H1 (cell line): ENCODE results near the gene ALKBH3. TPM values are rescaled to one million over a fixed set of nuclear protein-coding genes. Genes with fewer than 3 reads are reported as not detected.

Experiments used
- CTCF ChIA-PET: fragments of 300-600 bp; sonication (Branson Sonifier 250); formaldehyde crosslinking; loops from one replicate; lab custom pipeline; 2021; ENCODE audit not compliant: partially characterized antibody; lab: Charles Lee
- POLR2A ChIA-PET: fragments of 300-600 bp; sonication (Branson Sonifier 250); formaldehyde crosslinking; loops from one replicate; lab custom pipeline; 2021; ENCODE audit warnings: inconsistent platforms; ENCODE audit not compliant: partially characterized antibody; lab: Charles Lee
- DNase-seq, 2 experiments: peaks; one replicate each; pipeline versions ENCODE4 v3.0.0 to v3.0.0-alpha.2; 2010 to 2022; ENCODE audit warnings: low spot score in 2 of 2, low read depth in 1 of 2, mixed read lengths in 1 of 2
- FAIRE-seq: peaks from 2 replicates; lab custom pipeline; 2011; peaks lifted over from hg19 to GRCh38; lab: Jason Lieb, UNC
- H2AFZ ChIP-seq: 2 replicates; pipeline ENCODE4 v1.8.1; 2012; ENCODE audit warnings: low read length, inconsistent platforms
- H2AK5ac ChIP-seq: 2 replicates; pipeline ENCODE4 v1.6.1; 2013; ENCODE audit warnings: low read depth, low read length
- H2BK120ac ChIP-seq: replicated peaks from 2 replicates; pipeline ENCODE3; 2013; ENCODE audit warnings: low read depth, low read length, inconsistent platforms
- H2BK12ac ChIP-seq: 2 replicates; pipeline ENCODE4 v1.6.1; 2013; ENCODE audit warnings: low read depth, low read length
- H2BK15ac ChIP-seq: 2 replicates; pipeline ENCODE4 v1.6.1; 2013; ENCODE audit warnings: low read length
- H2BK20ac ChIP-seq: 2 replicates; pipeline ENCODE4 v1.6.1; 2013; ENCODE audit warnings: low read length
- H2BK5ac ChIP-seq: 2 replicates; pipeline ENCODE4 v1.6.1; 2013; ENCODE audit warnings: low read depth, low read length
- H3K14ac ChIP-seq: 2 replicates; pipeline ENCODE4 v1.6.1; 2013; ENCODE audit warnings: inconsistent platforms; ENCODE audit not compliant: insufficient read length
- H3K18ac ChIP-seq: 2 replicates; pipeline ENCODE4 v1.6.1; 2013; ENCODE audit warnings: low read length; ENCODE audit errors: extremely low read depth
- H3K23ac ChIP-seq: 2 replicates; pipeline ENCODE4 v1.6.1; 2013; ENCODE audit warnings: inconsistent platforms; ENCODE audit not compliant: insufficient read length
- H3K23me2 ChIP-seq: 2 replicates; pipeline ENCODE4 v1.6.1; 2013; ENCODE audit warnings: low read depth, low read length
- H3K27ac ChIP-seq: 2 replicates; pipeline ENCODE4 v1.6.1; 2011; ENCODE audit warnings: low read depth, low read length, inconsistent platforms
- H3K27me3 ChIP-seq, 4 experiments: replicated peaks in 1 of 4; 1 replicate in 1 of 4; 2 replicates in 3 of 4; pipeline versions ENCODE4 v1.6.1 to v1.8.1; 2011 to 2013; ENCODE audit warnings: low read length in 3 of 4, mild to moderate bottlenecking in 3 of 4, inconsistent platforms in 2 of 4, mixed read lengths in 2 of 4, moderate library complexity in 1 of 4; ENCODE audit not compliant: control insufficient read depth in 3 of 4, insufficient read depth in 3 of 4; ENCODE audit errors: extremely low read depth in 1 of 4
- H3K36me3 ChIP-seq, 4 experiments: 2 replicates each; pipeline versions ENCODE4 v1.6.1 to v1.8.1; 2011 to 2013; ENCODE audit warnings: mild to moderate bottlenecking in 4 of 4, low read length in 3 of 4, moderate library complexity in 2 of 4, control low read depth in 1 of 4, inconsistent platforms in 1 of 4; ENCODE audit not compliant: insufficient read depth in 4 of 4, control insufficient read depth in 2 of 4
- H3K4ac ChIP-seq: replicated peaks from 2 replicates; pipeline ENCODE3; 2013; ENCODE audit warnings: low read length, low read depth, mixed read lengths, inconsistent platforms; ENCODE audit not compliant: insufficient read length
- H3K4me1 ChIP-seq, 4 experiments: replicated peaks in 1 of 4; 1 replicate in 1 of 4; 2 replicates in 3 of 4; pipeline versions ENCODE4 v1.6.1 to v1.8.1; 2011 to 2013; ENCODE audit warnings: low read length in 3 of 4, inconsistent platforms in 2 of 4, mixed read lengths in 1 of 4; ENCODE audit not compliant: insufficient read depth in 4 of 4, control insufficient read depth in 3 of 4
- H3K4me2 ChIP-seq, 2 experiments: 2 replicates each; pipeline versions ENCODE4 v1.6.1 to v1.8.1; 2011 to 2013; ENCODE audit warnings: low read depth in 2 of 2, low read length in 2 of 2, control low read depth in 1 of 2, inconsistent platforms in 1 of 2, mild to moderate bottlenecking in 1 of 2; ENCODE audit not compliant: insufficient read depth in 1 of 2
- H3K4me3 ChIP-seq, 4 experiments: fragments of 200-600, 300-600 bp in 1 of 4; sonication (generic), shearing (Covaris generic), sonication (Bioruptor Twin) in 1 of 4; 2 replicates each; pipeline versions ENCODE4 v1.5.1 to v1.8.1; 2011 to 2016; ENCODE audit warnings: low read length in 4 of 4, low read depth in 3 of 4, control low read depth in 2 of 4, inconsistent platforms in 2 of 4, mild to moderate bottlenecking in 2 of 4, mixed read lengths in 1 of 4, moderate library complexity in 1 of 4; ENCODE audit not compliant: insufficient read depth in 2 of 4; ENCODE audit errors: extremely low read depth in 1 of 4
- H3K56ac ChIP-seq: replicated peaks from 2 replicates; pipeline ENCODE3; 2013; ENCODE audit warnings: low read depth, mild to moderate bottlenecking, mixed read lengths, low read length, inconsistent platforms; ENCODE audit not compliant: insufficient read length
- H3K79me1 ChIP-seq: 2 replicates; pipeline ENCODE4 v1.6.1; 2013; ENCODE audit warnings: low read depth, low read length, control low read depth
- H3K79me2 ChIP-seq, 2 experiments: 2 replicates each; pipeline versions ENCODE4 v1.6.1 to v1.8.1; 2012 to 2013; ENCODE audit warnings: low read length in 2 of 2, mild to moderate bottlenecking in 2 of 2, inconsistent platforms in 1 of 2; ENCODE audit not compliant: insufficient read depth in 2 of 2, control insufficient read depth in 1 of 2
- H3K9ac ChIP-seq, 4 experiments: replicated peaks in 1 of 4; 1 replicate in 1 of 4; 2 replicates in 3 of 4; pipeline versions ENCODE4 v1.6.1 to v1.8.1; 2011 to 2013; ENCODE audit warnings: low read depth in 3 of 4, low read length in 3 of 4, control low read depth in 2 of 4, mild to moderate bottlenecking in 2 of 4, moderate library complexity in 2 of 4, inconsistent platforms in 1 of 4; ENCODE audit errors: extremely low read depth in 1 of 4
- H3K9me3 ChIP-seq, 2 experiments: 2 replicates each; pipeline versions ENCODE4 v1.6.1 to v1.8.1; 2012 to 2013; ENCODE audit warnings: mild to moderate bottlenecking in 2 of 2, moderate library complexity in 2 of 2, control low read depth in 1 of 2, inconsistent platforms in 1 of 2, low read depth in 1 of 2, low read length in 1 of 2, mixed read lengths in 1 of 2; ENCODE audit not compliant: insufficient read depth in 2 of 2
- H4K20me1 ChIP-seq, 2 experiments: replicated peaks in 1 of 2; 2 replicates each; pipeline versions ENCODE3 to v1.8.1; 2011 to 2013; ENCODE audit warnings: inconsistent platforms in 2 of 2, low read length in 2 of 2, mild to moderate bottlenecking in 1 of 2; ENCODE audit not compliant: insufficient read depth in 2 of 2, control insufficient read depth in 1 of 2
- H4K5ac ChIP-seq: 2 replicates; pipeline ENCODE4 v1.6.1; 2013; ENCODE audit warnings: low read length, low read depth, mixed read lengths, inconsistent platforms; ENCODE audit not compliant: insufficient read length
- H4K8ac ChIP-seq: 2 replicates; pipeline ENCODE4 v1.8.0; 2013; ENCODE audit warnings: mild to moderate bottlenecking, moderate library complexity, low read length, inconsistent platforms; ENCODE audit not compliant: insufficient read depth; ENCODE audit errors: extremely low read depth
- H4K91ac ChIP-seq: replicated peaks from 2 replicates; pipeline ENCODE3; 2013; ENCODE audit warnings: low read length, mixed read lengths, inconsistent platforms; ENCODE audit not compliant: insufficient read length
- ASH2L ChIP-seq: fragments of 200-600, 300-600 bp; sonication (generic); IDR thresholded peaks from one replicate; pipeline ENCODE4 v1.7.1; 2017; ENCODE audit warnings: low read length
- ATF3 ChIP-seq: IDR thresholded peaks from 2 replicates; pipeline ENCODE4 v1.6.1; 2011; ENCODE audit warnings: low read depth, mild to moderate bottlenecking, low read length; ENCODE audit not compliant: insufficient read depth
- CBX8 ChIP-seq: fragments of 300-800, 300-1000 bp; sonication (generic); IDR thresholded peaks from 2 replicates; pipeline ENCODE4 v1.7.1; 2016; ENCODE audit warnings: low read depth, low read length, borderline replicate concordance
- CHD1 ChIP-seq: IDR thresholded peaks from 2 replicates; pipeline ENCODE4 v1.6.1; 2012; ENCODE audit warnings: low read depth, low read length, improper control_type of control experiment
- KDM1A ChIP-seq: fragments of 200-600, 300-600 bp; sonication (generic); IDR thresholded peaks from 2 replicates; pipeline ENCODE4 v1.7.1; 2016; ENCODE audit warnings: mild to moderate bottlenecking, low read length, borderline replicate concordance
- PHF8 ChIP-seq: fragments of 200-600 bp; sonication (generic); conservative IDR thresholded peaks from 2 replicates; pipeline ENCODE4 v1.7.1; 2012; ENCODE audit warnings: low read depth, mild to moderate bottlenecking, inconsistent platforms, low read length, moderate library complexity
- RAD21 ChIP-seq, 2 experiments: IDR thresholded peaks in 1 of 2; conservative IDR thresholded peaks in 1 of 2; 2 replicates each; pipeline ENCODE4 v1.6.1; 2011; ENCODE audit warnings: low read depth in 2 of 2, low read length in 2 of 2, improper control_type of control experiment in 1 of 2, inconsistent platforms in 1 of 2, mild to moderate bottlenecking in 1 of 2, moderate library complexity in 1 of 2
- RBBP5 ChIP-seq: IDR thresholded peaks from 2 replicates; pipeline ENCODE4 v1.7.1; 2012; ENCODE audit warnings: low read depth, mild to moderate bottlenecking, inconsistent platforms, low read length, moderate library complexity, borderline replicate concordance
- SIRT6 ChIP-seq: IDR thresholded peaks from one replicate; pipeline ENCODE4 v1.7.1; 2012; ENCODE audit warnings: low read length, inconsistent platforms
- ZNF274 ChIP-seq: IDR thresholded peaks from 2 replicates; pipeline ENCODE4 v1.7.0; 2012; ENCODE audit warnings: low read length, borderline replicate concordance; ENCODE audit errors: extremely low read depth
- WGBS, 2 experiments: shearing (Covaris generic) in 1 of 2; methylation state at CpG; one replicate each; pipeline versions ENCODE4 v1.1.6 to v1.1.7; 2013 to 2015; ENCODE audit warnings: low lambda C conversion rate in 2 of 2, mixed read lengths in 2 of 2, inconsistent platforms in 1 of 2, low coverage in 1 of 2, missing lambda C conversion rate in 1 of 2; ENCODE audit not compliant: insufficient replicate concordance in 2 of 2, insufficient coverage in 1 of 2, insufficient read length in 1 of 2; ENCODE audit errors: extremely low coverage in 1 of 2, missing lambda C conversion rate in 1 of 2; 5-methylcytosine and 5-hydroxymethylcytosine counted together
- polyA plus RNA-seq, 7 experiments: library from polyadenylated mRNA; depleted of rRNA in 3 of 7; stranded (reverse) in 5 of 7; unstranded in 2 of 7; fragments of >200 nt in 5 of 7; fragments of 200-250 nt in 2 of 7; gene quantifications; 1 replicate in 5 of 7; 2 replicates in 1 of 7; 4 replicates in 1 of 7; pipeline versions ENCODE4 v1.2.1 to v1.2.3, GENCODE V29; 2011 to 2013; ENCODE audit warnings: missing spikeins in 2 of 7, mixed read lengths in 2 of 7
- total RNA-seq: library from RNA; stranded (reverse); fragmentation: NEBNext Ultra II Directional; extraction: Animal tissue kit (Norgen Biotek cat#: 25700); gene quantifications from 2 replicates; pipeline ENCODE4 v1.2.1, GENCODE V29; 2021
- TF ChIP-seq, protein P1 (sequence below): IDR thresholded peaks from 2 replicates; pipeline ENCODE4 v1.6.1; 2012; ENCODE audit warnings: low read length, inconsistent platforms

Gene ALKBH3
- total and polyA plus RNA-seq, 2 of the 8 experiments (the other 6 are each of a cell fraction or from before 2014, with no cell fraction given), result 10.5 to 11.4 TPM

DNA sequence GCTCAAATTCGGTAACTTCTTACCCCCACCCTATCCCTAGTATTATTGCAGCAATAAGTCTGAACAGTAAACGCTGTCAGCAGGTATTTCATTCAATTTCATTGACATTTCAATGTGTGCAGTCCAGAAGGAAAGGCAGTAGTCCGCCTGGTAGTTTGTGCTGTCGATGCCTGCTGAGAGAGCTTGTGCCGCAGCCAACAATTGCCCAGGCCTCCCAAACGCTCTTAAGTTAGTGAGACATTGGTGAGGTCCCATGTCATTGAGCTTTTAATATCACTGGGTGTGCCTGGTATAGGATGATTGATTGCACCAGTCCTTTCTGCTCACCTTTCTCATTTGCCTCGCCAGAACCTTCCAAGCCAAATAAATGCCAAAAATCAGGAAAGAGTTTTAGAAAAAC, 28.1 kb downstream of the ALKBH3 start:
- H3K4me2 ChIP-seq, result no peak overlapping the region
- H3K27me3 ChIP-seq, result no peaks in the 10 kb centered on the region; a peak in 1 of 7 replicates
- no peak overlapping the region for H3K23ac ChIP-seq
- peaks cover 0 to 3% (median 1%) of the 10 kb centered on the region in 4 experiments; a peak in 2 of 7 replicates for H3K4me1 ChIP-seq
- H3K18ac ChIP-seq, result no peak overlapping the region
- H3K9ac ChIP-seq, result no peak overlapping the region
- H2BK15ac ChIP-seq, result no peak overlapping the region
- ChIA-PET CTCF (interaction anchor here (0.8 to 7.1 kb wide), 13 partner anchors 10 to 336 kb away, joined by 3 to 42 read pairs (median 5); no protein-coding TSS in a partner anchor), POLR2A (interaction anchor here (1.0 to 1.7 kb wide), 2 partner anchors 9 to 16 kb away, joined by 3 to 5 read pairs; no protein-coding TSS in a partner anchor)
- H3K56ac ChIP-seq, result no peak overlapping the region
- no peaks in the 10 kb centered on the region; a peak in 1 of 8 replicates for H3K36me3 ChIP-seq
- FAIRE-seq, result no peak
- H4K91ac ChIP-seq, result no peak overlapping the region
- H3K14ac ChIP-seq, result no peak overlapping the region
- TF ChIP-seq KDM1A (no peak), RBBP5 (no peak), ASH2L (no peak), SIRT6 (no peak), RAD21 (IDR thresholded peaks at IDR 0.05 in 1 of 2, conservative IDR thresholded peaks at IDR 0.05 in 1 of 2; ENCODE audit: low read depth in 2 of 2, low read length in 2 of 2) (no peak), ZNF274 (no peak), ATF3 (no peak), PHF8 (no peak), CBX8 (no peak), CHD1 (no peak)
- TF ChIP-seq, protein P1, sequence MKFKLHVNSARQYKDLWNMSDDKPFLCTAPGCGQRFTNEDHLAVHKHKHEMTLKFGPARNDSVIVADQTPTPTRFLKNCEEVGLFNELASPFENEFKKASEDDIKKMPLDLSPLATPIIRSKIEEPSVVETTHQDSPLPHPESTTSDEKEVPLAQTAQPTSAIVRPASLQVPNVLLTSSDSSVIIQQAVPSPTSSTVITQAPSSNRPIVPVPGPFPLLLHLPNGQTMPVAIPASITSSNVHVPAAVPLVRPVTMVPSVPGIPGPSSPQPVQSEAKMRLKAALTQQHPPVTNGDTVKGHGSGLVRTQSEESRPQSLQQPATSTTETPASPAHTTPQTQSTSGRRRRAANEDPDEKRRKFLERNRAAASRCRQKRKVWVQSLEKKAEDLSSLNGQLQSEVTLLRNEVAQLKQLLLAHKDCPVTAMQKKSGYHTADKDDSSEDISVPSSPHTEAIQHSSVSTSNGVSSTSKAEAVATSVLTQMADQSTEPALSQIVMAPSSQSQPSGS, result no peak
- no peak overlapping the region for H2AK5ac ChIP-seq
- H3K9me3 ChIP-seq, result no peaks in the 10 kb centered on the region
- H2BK12ac ChIP-seq, result no peak overlapping the region
- H2AFZ ChIP-seq, result no peak overlapping the region
- no peak overlapping the region for H2BK5ac ChIP-seq
- H3K27ac ChIP-seq, result no peak overlapping the region
- no peaks in the 10 kb centered on the region; the same call in 1 of the 2 replicates for H3K23me2 ChIP-seq
- no peaks in the 10 kb centered on the region for H4K20me1 ChIP-seq
- no peak overlapping the region for H2BK120ac ChIP-seq
- no peak overlapping the region for H4K5ac ChIP-seq
- no peak overlapping the region for H4K8ac ChIP-seq
- H3K4ac ChIP-seq, result no peak overlapping the region
- DNase-seq, result no peak
- no peaks in the 10 kb centered on the region for H3K79me2 ChIP-seq
- no peaks in the 10 kb centered on the region for H3K79me1 ChIP-seq
- 90% methylated on average over 7 of the region's 7 CpGs; no CpG with 5 or more reads in 1 of the 2 experiments for WGBS, 2 experiments
- no peak overlapping the region for H2BK20ac ChIP-seq
- no peak overlapping the region for H3K4me3 ChIP-seq
